OCI-LY7 (cell line): Measurements from ENCODE around the gene MS4A6A.

Source experiments
- CTCF ChIP-seq: fragments of 200-600 bp; sonication (generic); conservative IDR thresholded peaks from 2 replicates; pipeline ENCODE4 v1.5.1; 2014; ENCODE audit warnings: mild to moderate bottlenecking, antibody characterized with exemption, low read length, moderate library complexity, mixed read lengths
- EZH2phosphoT487 ChIP-seq: fragments of 200-600 bp; sonication (generic); IDR thresholded peaks from 2 replicates; pipeline ENCODE4 v1.6.1; 2018; ENCODE audit warnings: low read depth, borderline replicate concordance, mild to moderate bottlenecking, mixed run types, antibody characterized with exemption, low read length, moderate library complexity, mixed read lengths

DNA sequence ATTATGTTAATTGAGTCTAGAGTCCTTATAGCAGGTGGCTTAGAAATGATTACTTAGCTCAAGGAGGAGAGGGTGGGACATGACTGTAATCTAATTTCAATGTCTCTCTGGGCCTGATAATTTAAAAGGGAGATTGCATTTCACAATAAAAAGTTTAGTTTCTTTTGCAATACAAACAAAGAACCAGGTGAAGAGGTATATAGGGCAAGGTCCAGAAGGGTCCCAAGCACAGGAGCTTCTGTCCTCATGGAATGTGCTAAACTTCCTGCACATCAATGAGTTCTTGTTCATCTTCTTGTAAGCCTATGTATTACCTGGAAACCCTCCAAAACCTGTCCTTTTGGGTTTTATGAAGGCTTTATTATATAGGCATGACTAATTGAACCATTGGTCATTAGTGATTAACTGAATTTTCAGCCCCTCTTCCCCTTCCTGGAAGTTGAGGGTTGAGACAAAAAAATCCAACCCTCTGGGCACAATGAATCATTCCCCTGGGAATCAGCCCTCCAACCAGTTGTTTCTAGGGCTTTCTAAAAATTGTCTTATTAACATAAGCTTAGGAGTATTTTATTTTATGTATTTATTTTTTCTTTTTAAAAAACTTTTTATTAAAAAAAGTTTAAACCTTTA lies 56.8 kb downstream of the MS4A6A start:
- TF ChIP-seq CTCF (no peak), EZH2phosphoT487 (no peak)
